Eye (tissue), 1 donor: ENCODE results near the gene G6PC3.
A peak's percentile ranks its signal among the peaks of the same experiment; 100 is the strongest.
"Not testable (repeated sequence)": the region's sequence is repeated elsewhere in the genome, so short reads cannot be mapped to it uniquely, and the experiment has no call there.

ENCODE experiments used
- DNase-seq: peaks from one replicate; pipeline ENCODE4 v3.0.0-alpha.2; 2015

Gene G6PC3

DNA sequence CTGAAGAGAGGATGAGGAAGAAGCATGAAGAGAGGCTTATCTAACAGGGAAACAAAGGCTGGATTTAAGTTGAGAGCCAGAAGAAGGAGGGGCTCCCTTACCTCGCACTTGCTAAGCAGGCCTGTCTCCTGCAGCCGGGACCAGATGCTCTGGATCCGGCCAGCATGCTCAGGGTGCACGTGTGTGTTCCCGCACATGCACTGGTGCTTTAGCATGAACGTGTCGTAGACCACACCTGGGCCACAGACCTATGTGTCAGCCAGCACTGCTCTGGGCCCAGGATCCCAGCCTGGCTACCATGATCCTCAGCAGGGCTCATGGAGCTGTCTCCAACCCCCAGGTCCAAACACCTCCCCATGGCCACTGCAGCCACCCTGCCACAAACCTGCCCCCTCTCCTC lies 14.4 kb downstream of the G6PC3 start:
- no peak for DNase-seq

DNA sequence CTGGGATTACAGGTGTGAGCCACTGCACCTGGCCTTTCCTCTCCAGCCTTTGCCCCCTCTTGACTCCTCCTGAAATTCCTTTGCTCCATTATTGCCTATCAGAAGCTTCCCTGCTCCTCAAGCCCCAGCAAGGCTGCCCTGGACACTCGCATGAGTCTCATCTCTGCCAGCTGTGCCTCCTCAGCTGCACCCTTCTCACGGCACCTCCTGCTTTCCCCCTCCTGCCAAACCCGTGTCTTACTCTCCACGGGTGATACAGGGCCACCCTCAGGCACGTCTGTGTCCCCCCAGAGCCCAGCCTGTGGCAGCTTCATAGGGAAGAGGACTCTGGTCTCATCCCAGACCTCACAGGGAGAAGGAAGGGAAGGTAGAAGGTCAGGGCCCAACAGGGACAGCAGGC lies 15.4 kb downstream of the G6PC3 start:
- DNase-seq = no peak

DNA sequence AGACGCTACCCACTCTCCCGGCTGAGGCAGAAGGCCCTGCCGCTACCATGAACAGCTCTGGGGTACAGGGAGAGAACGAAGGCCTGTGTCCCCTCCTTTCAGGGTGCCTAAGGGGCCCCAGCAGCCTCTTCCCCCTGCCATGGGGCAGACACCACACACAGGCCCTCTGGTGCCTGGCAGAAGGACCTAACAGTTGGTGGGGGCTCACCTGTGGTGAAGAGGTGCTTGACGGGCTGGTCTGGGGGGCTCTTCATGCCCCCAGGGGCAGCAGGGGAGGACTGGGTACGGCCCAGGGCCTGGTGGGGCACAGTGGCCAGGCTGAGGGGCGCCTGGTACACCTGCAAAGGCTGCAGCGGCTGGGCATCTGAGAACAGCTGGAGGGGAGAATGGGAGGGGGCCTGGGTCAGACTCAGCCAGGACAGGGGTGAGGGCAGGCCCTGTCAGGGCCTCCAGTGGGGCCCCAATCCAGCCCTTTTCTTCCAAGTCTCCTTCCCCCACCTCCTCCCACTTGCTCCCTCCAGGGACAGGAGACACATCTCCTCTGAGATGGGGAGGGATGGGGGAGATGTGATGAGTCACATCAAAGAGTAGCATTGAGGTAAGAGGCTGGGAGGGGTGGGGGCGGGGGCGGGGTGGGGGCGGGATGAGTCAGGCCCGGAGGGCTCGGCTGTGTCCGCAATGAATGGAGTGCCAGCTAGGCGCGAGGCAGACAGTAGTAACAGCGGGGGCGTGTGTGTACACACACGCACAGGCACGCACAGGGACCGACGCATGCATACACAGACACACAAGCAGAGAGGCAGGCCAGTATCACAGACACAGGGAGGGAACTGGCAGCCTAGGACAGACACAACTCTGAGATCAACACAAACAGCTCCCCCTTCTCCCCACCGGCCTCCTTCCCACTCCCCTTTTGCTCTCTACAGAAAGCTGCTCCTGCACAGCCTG lies 16.1 kb downstream of the G6PC3 start:
- DNase-seq = peak; percentile 43

DNA sequence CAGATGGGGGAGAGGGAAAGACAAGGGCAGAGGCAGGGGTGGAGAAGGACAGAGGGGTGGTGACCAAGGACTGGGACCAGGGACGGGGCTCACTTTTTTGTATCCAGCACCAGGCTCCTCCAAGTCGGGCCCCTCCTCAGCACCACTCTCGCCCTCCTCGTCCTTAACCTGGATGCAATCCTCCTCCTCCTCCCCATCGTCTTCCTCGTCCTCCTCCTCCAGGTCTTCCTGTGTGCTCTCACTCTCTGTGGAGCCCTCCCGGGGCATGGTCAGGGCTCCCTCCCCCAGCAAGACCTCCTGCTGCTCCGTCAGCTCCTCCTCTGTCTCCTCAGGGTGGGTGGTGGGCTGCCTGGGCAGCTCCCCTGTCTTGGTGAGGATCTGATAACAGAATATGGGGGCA lies 16.8 kb downstream of the G6PC3 start:
- no peak for DNase-seq

DNA sequence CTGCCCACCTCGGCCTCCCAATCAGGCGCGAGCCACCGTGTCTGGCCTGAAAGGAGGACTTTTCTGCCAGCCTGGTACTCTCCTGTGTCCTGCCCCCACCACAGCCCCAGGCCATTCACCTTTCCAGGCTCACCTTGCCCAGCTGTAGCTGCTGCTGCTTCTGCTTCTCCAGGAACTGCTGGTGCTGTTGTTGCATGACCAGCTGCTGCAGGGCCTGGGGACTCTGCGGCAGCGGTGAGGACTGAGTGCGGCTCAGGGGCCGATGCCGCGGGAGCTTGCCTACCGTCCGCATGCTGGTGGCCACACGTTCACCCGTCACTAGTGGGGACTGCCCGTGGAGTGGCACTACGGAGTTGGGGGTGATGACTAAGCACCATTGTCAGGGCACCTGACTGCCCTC lies 17.7 kb downstream of the G6PC3 start:
- DNase-seq = no peak

DNA sequence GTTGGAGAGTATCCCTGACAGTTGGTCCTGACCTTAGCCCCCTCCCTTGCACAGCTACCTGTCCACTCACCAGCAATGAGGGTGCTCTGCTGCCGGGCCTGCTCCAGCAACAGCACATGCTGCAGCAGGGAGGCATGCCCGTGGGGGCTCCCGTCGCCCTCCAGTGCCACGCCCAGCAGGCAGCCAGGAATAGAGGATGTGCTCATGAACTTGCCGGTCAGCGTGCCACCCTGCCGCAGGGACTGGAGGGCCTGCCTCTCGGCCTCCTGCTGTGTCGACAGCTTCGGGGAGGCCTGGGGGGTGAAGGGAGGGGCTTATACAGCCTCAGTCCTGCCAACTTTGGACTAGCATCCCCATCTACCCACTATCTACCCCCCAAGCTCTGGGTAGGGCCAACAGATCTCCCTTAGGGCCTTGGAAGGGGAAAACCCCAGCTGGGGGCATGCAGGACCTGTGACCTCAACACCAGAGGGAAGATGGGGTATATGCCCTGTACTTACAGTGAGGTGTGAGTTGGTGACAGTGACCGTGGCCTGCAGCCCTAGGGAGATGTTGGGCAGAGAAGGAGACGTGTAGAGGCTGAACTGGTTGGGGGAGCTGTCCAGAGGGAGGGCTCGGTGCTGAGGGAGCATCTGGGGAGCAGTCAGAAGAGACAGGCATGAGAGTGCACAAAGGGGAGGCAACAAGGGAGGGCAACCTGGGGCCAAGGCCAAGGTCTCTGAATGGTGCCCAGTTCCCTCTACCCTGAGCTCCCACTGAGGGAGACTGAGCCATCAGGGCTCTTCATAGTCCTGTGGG lies 20.9 kb downstream of the G6PC3 start:
- DNase-seq = no peak

DNA sequence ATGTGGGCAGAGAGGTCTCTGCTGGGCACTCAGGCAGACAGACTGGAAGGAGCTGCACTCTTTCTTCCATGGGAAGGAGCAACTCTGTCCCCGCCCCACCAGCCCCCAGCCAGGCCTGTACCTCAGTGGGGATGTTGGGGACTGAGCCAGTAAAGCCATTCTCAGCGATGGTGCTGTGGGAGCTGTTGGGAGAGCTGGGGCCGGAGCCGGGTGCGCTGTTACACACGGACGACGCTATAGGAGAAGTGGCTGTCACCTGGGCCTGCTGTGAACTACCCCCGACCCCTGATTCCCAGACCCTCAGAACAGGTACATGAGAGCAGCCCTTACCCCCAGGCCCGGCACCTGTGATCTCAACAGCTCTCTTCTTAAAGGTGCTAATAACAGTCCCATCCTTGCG lies 21.5 kb downstream of the G6PC3 start:
- DNase-seq = no peak

DNA sequence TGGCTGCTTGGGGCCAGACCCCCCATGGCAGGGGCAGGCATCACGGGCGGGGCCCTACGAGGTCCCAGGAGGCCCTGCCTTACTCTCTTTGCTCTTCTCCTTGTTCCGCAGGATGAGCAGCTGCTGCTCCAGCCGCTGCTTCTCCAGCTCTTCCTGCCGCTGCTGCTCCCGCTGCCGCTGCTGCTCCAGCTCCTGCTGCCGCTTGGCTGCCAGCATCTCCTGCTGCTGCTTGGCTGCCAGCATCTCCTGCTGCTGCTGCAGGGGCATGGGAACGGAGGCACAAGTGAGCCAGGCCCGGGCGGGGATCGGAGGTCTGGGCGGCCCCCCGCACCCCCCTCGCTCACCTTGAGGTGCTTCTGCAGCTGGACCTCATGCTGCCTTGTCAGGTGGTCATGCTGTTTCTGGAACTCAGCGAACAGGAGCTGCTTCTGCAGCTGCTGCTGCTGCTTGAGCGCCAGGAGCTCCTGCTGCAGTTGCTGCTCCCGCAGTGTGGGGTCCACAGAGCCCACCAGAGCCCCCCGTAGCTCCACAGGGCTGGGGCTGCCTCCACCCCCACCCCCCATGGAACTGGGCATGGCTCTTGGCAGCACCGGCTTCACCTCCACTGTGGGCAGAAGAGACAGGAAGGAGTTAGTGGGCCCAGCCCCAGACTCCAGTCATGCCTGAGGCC lies 22.8 kb downstream of the G6PC3 start:
- no peak for DNase-seq

DNA sequence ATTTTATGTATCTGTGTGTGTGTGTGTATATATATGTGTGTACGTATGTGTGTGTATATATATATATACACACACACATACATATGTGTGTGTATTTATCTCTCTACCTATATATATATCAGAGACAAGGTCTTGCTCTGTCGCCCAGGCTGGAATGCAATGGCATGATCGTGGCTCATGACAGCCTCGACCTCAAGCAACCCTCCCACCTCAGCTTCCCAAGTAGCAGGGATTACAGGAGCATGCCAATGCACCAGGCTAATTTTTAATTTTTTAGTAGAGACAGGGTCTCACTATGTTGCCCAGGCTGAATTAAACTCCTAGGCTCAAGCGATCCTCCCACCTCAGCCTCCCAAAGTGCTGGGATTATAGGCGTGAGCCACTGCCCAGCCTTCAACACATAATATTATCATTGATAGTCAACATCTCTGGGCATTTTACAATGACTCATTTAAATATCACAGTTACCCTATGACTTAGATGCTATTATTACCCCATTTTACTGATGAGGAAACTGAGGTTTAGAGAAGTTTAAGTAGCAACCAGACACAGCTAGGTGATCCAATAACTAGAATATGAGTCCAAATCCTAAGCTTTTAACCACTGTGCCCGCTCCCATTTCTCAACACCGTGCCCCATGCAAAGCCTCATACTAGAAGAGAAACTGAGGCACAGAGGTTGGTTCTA lies 24.3 kb downstream of the G6PC3 start:
- DNase-seq = peak; percentile 33

DNA sequence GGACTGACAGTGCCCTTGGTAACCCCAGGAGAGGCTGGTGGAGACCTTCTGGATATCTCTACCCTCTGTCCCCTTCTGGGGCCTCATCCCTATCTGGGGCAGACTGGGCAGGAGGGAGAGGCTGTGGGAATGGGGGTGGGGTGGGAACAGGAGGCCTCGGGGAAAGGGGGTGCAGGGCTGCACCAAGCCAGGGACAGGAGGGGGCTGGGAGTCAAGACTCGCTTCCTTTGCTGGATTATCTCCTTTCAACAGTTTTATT lies 24.8 kb downstream of the G6PC3 start:
- DNase-seq = no peak

DNA sequence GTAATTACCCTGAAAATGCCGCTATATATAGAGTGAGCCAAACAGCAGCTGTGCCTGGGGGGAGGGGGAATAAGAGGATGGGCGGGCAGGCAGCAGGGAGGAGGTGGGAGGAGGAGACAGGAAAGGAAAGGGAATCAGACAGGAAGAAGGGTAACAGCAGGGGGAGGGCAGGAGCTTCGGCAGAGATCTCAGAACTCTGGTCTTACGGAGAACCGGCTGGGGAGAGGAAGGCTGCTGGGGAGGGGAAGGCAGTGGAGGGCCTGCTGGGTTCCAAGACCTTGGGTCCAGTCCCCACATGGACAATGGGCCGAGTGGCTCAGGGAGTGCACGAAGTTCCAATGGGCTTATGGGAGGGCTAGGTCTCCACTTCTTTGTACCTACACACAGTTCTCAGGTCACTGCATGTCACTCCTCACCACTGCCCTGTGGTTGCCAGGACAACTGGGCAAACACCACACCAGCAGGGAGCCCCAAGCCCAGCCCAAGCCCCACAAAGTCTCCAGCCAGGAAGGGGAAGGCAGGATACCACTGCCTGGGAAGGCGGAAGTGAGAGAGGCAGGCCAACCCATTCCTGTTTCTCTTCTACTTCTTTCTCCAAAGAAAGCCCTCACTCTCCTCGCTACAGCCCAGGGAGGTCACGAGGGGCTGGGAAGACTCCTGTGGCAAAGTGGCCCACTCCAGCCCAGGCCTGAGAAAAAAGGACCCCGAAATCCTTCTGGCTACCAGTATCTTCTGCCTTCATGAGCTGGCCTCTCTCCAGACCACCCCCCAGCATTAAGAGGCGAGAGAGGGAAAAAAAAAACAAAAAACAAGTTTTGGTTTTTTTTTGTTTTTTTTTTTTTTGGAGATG lies 25.3 kb downstream of the G6PC3 start:
- DNase-seq = peak; percentile 94

DNA sequence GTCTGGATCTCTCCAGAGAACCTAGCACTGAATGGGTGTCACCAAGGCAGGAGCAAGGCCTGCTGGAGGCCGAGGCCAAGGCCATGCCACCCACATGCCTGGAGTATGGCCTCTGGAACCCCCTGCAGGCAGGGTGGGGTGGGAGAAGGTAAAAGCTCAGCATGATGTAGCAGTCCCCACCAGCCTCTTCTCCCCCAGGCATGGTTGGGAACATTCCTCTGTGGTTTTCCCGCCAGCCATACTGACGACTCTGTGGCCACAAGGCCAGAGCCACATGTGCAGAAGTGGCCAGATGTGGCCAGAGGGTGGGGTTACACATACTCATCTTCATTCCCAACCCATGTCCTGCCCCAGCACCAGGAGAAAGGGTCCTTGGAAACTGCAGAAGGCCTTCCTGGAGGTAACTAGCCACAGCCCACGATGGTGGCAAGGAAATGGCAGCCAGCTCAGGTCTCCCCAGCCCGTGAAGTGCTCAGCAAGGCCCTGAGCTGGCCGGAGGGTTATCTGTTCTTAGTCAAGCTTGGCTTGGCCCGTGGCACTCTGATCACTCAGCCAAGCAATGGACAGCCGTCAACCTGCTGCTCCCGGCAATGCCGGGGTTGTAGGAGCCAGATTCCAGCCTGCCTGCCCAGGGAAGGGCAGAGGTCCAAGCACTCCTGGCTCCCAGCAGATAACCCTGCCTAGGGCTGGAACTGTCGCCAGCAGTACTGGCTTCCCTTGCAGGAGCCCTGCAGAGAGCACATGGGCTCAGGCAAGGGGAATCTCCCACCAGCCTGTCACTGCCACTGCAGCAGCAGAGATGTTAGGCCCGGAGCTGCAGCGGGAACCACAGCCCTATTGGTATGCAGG lies 26.8 kb downstream of the G6PC3 start:
- DNase-seq = no peak

DNA sequence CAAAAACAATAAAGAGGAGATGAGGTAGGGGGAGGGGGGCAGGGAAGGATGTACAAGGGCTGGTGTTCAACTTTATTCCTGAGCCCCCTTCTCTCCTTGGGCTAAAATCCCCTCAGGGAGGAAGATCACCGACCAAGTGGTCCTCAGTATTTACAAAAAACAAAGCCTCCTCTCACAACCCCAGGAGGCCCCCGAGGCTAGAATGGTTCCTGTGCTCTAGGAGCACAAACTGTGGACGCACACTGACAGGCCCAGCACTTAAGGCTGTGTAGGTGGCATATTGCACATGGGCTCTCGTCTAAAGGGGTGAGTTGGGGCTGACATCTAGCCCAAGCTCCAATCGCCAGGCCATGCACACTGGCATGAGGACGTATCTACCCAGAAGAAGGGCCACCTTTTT lies 31.3 kb downstream of the G6PC3 start:
- DNase-seq = not testable (repeated sequence)

DNA sequence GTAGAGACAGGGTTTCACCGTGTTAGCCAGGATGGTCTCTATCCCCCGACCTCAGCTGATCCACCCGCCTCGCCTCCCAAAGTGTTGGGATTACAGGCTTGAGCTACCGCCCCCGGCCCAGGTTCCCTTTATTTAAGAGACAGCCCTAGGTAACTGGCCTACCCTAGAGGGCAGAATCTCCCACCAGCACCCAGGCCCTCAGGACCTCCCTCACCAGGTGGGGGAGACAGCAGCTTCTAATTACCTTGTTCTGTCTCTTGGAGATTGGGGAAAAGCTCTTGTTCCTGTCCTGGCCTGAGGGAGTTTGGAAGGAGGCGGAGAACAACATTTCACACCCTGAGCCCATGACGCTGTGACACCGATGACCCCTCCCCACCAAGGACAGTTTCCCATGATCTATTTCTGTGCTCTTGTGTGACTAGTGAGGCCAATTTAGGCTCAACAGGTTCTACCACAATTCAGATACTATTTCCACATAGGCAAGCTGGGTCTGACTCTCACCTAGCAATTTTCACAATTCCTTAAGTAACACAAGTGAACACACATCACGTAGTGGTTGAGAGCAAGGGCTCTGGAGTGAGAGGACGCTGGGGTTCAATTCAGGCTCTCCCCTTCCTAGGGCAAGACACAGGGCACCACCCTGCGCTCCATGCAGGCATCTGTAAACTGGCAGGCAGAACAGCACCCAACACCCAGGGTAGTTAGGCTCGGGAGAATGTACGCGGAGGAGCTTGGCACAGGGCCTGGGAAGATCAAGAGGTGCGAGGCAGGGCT lies 32.5 kb downstream of the G6PC3 start:
- DNase-seq = no peak

DNA sequence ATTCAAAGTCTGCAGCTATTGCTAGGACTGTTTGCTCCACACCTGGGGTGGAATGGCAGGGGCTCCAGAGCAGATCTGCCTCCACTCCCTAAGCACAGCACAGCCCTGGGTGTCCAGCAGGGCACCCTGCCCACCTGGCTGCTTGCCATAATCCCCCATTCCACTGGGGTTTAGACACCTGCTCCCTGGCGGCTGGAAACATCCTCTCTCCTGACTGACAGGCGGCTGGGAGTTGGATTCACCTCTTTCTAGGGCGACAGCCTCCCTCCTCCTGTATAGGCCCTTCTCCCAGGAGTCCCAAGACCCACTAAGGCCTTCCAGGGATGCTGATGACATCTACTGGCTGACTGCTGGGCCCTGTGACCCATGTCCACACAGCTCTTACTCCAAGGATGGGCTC lies 34.9 kb downstream of the G6PC3 start:
- no peak for DNase-seq

DNA sequence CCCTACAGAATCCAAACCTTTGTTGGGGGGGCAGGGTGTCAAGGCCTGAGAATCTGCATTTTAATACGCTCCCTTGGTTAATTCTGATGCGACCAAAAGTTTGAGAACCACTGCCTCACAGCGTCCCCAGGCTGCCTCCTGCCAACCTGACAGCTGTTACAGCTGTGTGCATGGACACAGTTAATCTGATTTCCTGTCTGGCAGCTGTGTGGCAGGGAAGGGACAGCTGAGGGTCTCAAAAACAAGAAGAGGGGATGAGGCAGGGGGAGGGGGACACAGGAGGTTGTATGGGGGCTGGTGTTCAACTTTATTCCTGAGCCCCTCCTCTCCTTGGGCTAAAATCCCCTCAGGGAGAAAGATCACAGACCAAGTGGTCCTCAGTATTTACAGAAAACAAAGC lies 35.4 kb downstream of the G6PC3 start:
- peak; percentile 60 for DNase-seq

DNA sequence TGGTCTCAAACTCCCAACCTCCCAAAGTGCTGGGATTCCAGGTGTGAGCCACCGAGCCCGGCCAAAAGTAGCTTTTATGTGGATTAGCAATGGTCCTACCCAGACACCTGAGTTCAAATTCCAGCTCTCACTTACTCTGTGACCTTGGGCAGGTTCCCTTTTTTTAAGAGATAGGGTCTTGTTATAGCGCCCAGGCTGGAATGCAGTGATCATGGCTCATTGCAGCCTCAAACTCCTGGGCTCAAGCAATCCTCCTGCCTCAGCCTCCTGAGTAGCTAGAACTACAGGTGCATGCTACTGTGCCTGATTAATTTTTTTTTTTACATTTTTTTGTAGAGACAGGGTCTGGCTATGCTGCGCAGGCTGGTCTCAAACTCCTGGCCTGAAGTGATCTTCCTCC lies 36.3 kb downstream of the G6PC3 start:
- no peak for DNase-seq

DNA sequence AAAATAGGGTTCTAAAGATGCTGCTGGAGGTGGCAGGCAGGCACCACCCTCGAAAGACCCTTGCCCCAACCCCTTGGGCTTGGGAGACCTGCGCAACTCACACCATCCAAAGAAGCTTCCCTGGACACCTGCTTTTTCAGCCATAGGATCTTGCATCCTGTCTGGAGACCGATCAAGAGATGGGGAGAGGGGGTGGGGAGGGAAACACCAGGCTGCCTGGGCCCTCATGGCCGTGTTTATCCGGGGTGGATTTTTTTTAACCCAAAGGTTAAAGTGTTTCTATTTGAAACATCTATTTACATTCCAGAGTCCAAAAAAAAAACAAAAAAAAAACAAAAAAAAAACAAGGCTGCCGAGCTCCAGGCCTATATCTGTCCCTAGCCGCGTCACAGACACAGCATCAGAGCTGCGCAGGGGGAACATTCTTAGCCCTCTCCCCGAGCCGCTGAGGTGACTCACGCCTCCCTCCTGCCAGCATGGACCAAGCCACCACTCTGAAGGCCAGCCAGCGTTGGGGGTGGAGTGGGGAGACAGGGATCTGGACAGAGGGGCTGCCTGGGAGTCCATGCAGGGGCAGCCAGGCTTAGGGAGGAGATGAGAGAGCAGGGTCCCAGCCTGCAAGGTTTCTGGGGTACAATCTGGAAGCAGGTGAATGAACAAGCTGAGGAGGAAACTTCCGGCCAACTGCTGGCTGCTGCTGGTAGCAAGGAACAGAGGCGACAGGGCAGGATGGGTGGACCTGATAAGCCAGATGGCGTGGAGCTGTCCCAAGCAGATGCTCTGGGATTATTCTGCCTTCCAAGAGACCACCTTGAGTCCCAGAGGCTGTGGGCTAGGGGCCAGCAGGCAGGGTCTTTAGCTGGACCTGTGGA lies 38.1 kb downstream of the G6PC3 start:
- peak; percentile 35 for DNase-seq

DNA sequence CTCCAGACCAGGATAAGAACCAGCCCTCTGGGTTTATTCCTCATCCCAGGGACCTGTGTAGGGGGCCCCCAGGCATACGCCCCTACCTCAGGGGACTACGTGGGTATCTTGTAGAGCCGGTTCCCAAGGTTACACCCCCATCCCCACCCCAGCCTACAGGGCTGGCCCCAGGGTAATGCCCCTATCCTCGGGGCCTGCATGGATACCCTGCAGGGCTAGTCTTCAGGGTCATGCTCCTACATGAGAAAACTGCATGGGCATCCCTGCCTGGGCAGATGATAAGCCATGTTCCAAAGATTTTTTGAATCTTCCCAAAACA lies 38.7 kb downstream of the G6PC3 start:
- DNase-seq = no peak
